ENCODE results near the gene ZNF581. TPM values are rescaled to one million over a fixed set of nuclear protein-coding genes. Genes with fewer than 3 reads are reported as not detected.

ZNF581 gene
- total RNA-seq, 1 donor from 2014 or later: 15.5 TPM

- intact Hi-C loops (cut with DNase I): no loop called here
- Histone ChIP-seq H3K4me1 (peaks cover 14% of the 10 kb centered on the region), H3K36me3 (no peaks in the 10 kb centered on the region), H3K27ac (peak overlapping the region; percentile 97), H3K27me3 (no peaks in the 10 kb centered on the region), H3K4me3 (peak overlapping the region; percentile 64 to 69), H3K9me3 (no peaks in the 10 kb centered on the region)
- no peak for DNase-seq (ENCODE audit: extremely low spot score in 2 of 2)
- TF ChIP-seq POLR2AphosphoS5 (IDR thresholded peaks at IDR 0.05; ENCODE audit: insufficient read depth in 1 of 2, low read depth in 1 of 2) (no peak), CTCF (IDR thresholded peaks at IDR 0.05) (no peak), POLR2A (IDR thresholded peaks at IDR 0.05) (no peak)
Observed at GRCh38 chr19:55625004-55625326, 18.5 kb upstream of the ZNF581 start.

- intact Hi-C loops (cut with DNase I): no loop called here
- peaks cover 14% of the 10 kb centered on the region for H3K4me1 ChIP-seq
- no peak overlapping the region for H3K27ac ChIP-seq
- H3K4me3 ChIP-seq: no peak overlapping the region
- TF ChIP-seq CTCF (IDR thresholded peaks at IDR 0.05): no peak
- no peak for TF ChIP-seq POLR2AphosphoS5 (IDR thresholded peaks at IDR 0.05; ENCODE audit: insufficient read depth in 1 of 2, low read depth in 1 of 2)
- TF ChIP-seq POLR2A (IDR thresholded peaks at IDR 0.05): no peak
- H3K36me3 ChIP-seq: no peaks in the 10 kb centered on the region
- no peaks in the 10 kb centered on the region for H3K27me3 ChIP-seq
- H3K9me3 ChIP-seq: no peaks in the 10 kb centered on the region
- no peak for DNase-seq (ENCODE audit: extremely low spot score in 2 of 2)
Observed at GRCh38 chr19:55626350-55626749, 17.1 kb upstream of the ZNF581 start.

- Histone ChIP-seq H3K27ac (peak overlapping the region; percentile 44), H3K9me3 (no peaks in the 10 kb centered on the region), H3K36me3 (no peaks in the 10 kb centered on the region), H3K27me3 (no peaks in the 10 kb centered on the region), H3K4me1 (peaks cover 29% of the 10 kb centered on the region), H3K4me3 (no peak overlapping the region)
- TF ChIP-seq POLR2AphosphoS5 (IDR thresholded peaks at IDR 0.05; ENCODE audit: insufficient read depth in 1 of 2, low read depth in 1 of 2) (no peak), CTCF (IDR thresholded peaks at IDR 0.05) (peak; percentile 65 to 96 (median 94))
- intact Hi-C loops (cut with DNase I): no loop called here
- DNase-seq (ENCODE audit: extremely low spot score in 2 of 2): no peak
Observed at GRCh38 chr19:55632463-55632834, 11.0 kb upstream of the ZNF581 start.

- Histone ChIP-seq H3K9me3 (no peaks in the 10 kb centered on the region), H3K27me3 (no peaks in the 10 kb centered on the region), H3K36me3 (no peaks in the 10 kb centered on the region), H3K27ac (no peak overlapping the region), H3K4me1 (peaks cover 34% of the 10 kb centered on the region), H3K4me3 (no peak overlapping the region)
- no peak for TF ChIP-seq CTCF (IDR thresholded peaks at IDR 0.05)
- no peak for DNase-seq (ENCODE audit: extremely low spot score in 2 of 2)
- intact Hi-C loops (cut with DNase I): no loop called here
Observed at GRCh38 chr19:55633861-55634260, 9.6 kb upstream of the ZNF581 start.

GRCh38 chr19:55635334-55635717, 8.1 kb upstream of the ZNF581 start:
- H3K4me3 ChIP-seq: peak overlapping the region; percentile 91 to 99
- no peak for TF ChIP-seq CTCF (IDR thresholded peaks at IDR 0.05)
- no peak for TF ChIP-seq POLR2AphosphoS5 (IDR thresholded peaks at IDR 0.05; ENCODE audit: insufficient read depth in 1 of 2, low read depth in 1 of 2)
- no peaks in the 10 kb centered on the region for H3K9me3 ChIP-seq
- H3K27me3 ChIP-seq: no peaks in the 10 kb centered on the region
- peak overlapping the region; percentile 98 for H3K27ac ChIP-seq
- intact Hi-C loops (cut with DNase I): no loop called here
- H3K36me3 ChIP-seq: no peaks in the 10 kb centered on the region
- peaks cover 48% of the 10 kb centered on the region for H3K4me1 ChIP-seq
- no peak for DNase-seq (ENCODE audit: extremely low spot score in 2 of 2)
